Measurements from ENCODE around the gene SNAPC2.
A peak's percentile ranks its signal among the peaks of the same experiment; 100 is the strongest.
"Not testable (repeated sequence)": the region's sequence is repeated elsewhere in the genome, so short reads cannot be mapped to it uniquely, and the experiment has no call there.

SNAPC2 gene

GRCh38 chr19:7941895-7942596 lies 21.9 kb downstream of the SNAPC2 start:
- no peak for DNase-seq

- no peak for DNase-seq
Measured at GRCh38 chr19:7942981-7943443, 22.9 kb downstream of the SNAPC2 start.

GRCh38 chr19:7943444-7944176 lies 23.5 kb downstream of the SNAPC2 start, which contains the start of gene TIMM44:
Gene TIMM44, minus strand, starts transcription at chr19:7943666. Its CDS starts 15 bp downstream, at chr19:7943651.
- peak; percentile 100 for DNase-seq

DNA sequence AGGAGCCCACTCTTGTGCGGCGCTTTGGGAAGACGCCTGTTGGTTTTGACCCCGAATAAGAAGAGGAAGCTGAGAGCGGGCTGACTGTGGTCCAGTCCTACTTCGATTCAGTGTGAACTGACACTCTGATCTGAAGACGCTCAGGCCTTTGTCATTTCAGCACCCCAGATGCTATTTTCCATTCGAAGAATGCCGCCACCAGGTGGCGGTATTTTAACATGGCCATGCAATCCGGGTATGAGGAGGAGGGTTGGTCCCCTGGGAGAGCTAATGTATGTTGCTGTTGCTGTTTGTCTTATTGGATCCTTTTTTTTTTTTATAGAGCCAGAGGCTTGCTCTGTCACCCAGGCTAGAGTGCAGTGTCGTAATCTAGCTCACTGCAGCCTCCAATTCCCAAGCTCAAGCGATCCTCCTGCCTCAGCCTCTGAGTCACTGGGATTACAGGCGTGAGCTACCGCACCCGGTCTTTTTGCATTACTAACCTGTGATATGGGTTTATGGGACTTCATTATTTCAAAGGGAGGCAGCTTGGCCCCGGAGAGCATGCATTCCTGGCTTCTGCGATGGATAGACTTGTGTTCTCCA lies 24.1 kb downstream of the SNAPC2 start:
- DNase-seq = peak; percentile 89

GRCh38 chr19:7947939-7948338 lies 27.8 kb downstream of the SNAPC2 start:
- no peak for DNase-seq

DNA sequence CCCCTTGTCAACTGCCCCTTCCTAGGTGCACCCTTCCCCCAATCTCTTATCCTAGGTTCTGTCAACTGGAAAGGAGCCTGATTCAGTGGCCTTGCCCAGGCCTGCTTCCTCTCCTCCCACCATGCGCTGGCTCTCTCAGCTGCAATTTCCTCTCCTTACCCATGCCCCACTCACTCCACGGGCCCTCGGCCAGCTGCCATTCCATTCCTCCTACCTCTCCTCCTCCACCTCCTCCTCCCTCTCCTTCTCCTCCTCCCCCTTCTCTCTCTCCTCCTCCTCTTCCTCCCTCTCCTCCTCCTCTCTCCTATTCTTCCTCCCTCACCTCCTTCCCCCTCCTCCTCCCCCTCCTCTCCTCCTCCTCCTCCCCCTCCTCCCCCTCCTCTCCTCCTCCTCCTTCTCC lies 32.9 kb downstream of the SNAPC2 start:
- DNase-seq = no peak

DNA sequence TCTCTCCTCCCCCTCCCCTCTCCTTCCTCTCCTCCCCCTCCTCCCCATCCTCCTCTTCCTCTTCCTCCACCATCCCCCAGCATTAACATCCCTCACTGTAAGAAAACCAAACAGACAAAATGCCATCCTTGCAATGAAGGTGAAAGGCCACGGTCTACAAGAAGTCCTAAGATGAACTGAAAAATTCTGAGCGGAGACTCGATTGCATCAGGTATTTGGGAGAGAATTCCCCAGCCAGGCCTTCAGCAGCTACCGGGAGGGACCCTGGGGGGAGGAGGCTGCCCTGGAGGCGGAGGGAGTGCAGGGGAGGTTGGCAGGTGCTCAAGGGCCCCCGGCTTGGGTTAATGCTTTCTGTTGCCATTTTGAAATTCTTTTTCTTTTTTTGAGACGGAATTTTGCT lies 33.4 kb downstream of the SNAPC2 start:
- no peak for DNase-seq

GRCh38 chr19:7955696-7956095 lies 35.6 kb downstream of the SNAPC2 start:
- DNase-seq = no peak

DNA sequence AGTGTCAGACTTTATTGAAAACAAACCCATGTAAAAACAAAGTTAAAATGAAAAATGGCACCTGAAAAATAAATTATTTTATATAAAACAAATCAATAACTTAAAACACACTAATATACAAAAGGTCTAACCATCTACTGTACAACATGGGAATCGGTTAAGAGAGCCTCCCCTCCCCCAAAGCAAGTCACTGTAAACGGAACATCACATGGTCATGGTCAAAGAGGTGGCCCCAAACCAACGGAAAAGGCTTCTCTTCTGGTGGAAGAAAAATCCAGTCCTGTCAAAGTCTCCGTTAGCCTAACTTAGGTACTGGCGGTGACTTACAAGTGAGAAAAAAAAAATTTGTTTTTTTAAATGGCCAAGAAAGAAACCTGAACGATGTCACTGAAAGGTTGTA lies 39.1 kb downstream of the SNAPC2 start:
- DNase-seq = no peak

GRCh38 chr19:7961082-7961481 lies 40.9 kb downstream of the SNAPC2 start:
- DNase-seq = not testable (repeated sequence)

GRCh38 chr19:7961920-7962626 lies 41.9 kb downstream of the SNAPC2 start:
- DNase-seq = no peak

GRCh38 chr19:7962644-7963268 lies 42.6 kb downstream of the SNAPC2 start:
- DNase-seq = no peak

- DNase-seq = no peak
Measured at GRCh38 chr19:7963566-7963965, 43.4 kb downstream of the SNAPC2 start.

DNA sequence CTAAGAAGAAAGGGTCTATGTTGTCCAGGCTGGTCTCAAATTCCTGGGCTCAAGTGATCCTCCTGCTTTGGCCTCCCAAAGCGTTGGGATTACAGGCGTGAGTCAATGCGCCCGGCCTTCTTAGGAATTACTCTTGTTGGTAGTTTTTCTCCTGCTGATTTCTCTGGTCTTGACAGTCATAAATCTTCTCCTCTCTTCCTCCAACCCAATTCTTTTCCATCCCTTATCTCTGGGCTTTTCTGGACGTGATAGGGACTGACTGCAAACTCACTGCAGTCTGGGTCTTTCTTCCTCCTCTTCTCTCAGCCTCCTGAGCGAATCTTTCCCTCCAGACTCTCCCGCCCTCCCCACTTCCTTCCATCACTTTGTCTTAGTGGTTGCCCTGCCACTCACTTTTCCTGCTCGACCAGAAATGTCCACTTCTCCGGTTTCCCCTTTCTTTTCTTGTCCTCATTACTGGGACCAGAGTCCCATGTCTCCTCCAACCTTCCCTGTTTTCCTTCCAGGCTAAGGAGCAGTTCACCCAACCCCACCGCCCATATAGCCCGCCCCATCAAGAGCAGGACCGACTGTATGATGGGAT lies 45.2 kb downstream of the SNAPC2 start:
- DNase-seq = no peak

DNA sequence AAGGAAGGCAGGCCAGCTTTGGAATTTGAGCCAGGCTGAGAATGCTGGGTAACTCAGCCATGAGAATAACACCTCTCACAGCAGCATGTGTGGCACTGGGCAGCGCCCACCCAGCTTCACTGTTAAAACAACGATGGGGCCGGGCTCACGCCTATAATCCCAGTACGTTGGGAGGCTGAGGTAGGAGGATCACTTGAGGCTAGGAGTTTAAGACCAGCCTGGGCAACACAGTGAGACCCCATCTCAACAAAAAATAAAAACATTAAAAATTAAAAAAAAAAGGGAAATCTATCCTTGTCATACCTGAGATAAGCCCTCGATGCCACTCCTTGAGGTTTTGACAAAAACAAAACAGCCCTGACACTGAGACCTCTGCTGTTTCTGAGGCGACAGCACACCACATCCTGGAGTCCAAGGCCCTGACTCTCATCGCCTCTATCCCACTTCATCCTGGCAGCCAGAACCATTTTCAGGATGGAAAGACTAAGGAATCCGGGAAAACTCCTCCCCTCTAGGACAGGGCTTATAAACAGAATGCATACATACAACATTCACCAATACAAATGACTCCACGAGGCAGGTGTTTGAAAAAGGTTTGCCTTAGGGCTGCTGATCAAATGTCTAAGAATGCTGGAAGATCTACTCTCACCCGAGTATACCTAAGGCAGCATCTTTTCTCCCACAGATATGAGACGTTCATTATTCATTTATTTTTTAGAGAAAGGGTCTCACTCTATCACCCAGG lies 46.0 kb downstream of the SNAPC2 start:
- DNase-seq = no peak

- no peak for DNase-seq
Measured at GRCh38 chr19:7968008-7968795, 48.1 kb downstream of the SNAPC2 start.

GRCh38 chr19:7968796-7969554 lies 48.8 kb downstream of the SNAPC2 start:
- no peak for DNase-seq

DNA sequence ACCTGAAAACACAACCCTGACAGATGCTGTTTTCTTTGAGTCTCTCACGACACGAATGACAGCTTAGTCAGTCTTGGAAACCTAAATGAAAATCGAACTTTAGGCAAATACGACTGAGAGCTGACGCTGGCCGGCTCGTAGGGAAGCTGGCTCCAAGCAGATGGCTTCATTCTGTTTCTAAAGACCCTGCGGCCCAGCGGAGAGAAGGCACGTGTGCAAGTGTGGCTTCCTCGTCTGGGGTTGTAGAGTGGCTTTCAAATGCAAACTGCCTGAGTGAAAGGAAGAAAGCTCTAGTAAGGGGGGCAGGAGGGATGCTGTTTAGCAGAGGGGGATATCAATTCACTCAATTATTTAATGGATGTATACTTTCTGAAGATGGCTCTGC lies 49.4 kb downstream of the SNAPC2 start:
- DNase-seq = no peak

GRCh38 chr19:7970716-7971448 lies 50.7 kb downstream of the SNAPC2 start:
- peak; percentile 23 for DNase-seq

All from CD4-positive, alpha-beta T cell treated with Interleukin-17A for 1 hour (primary cell).